ENCODE measurements around the gene IGSF23. TPM values are rescaled to one million over a fixed set of nuclear protein-coding genes. Genes with fewer than 3 reads are reported as not detected.
A peak's percentile ranks its signal among the peaks of the same experiment; 100 is the strongest.
"Not testable (repeated sequence)": the region's sequence is repeated elsewhere in the genome, so short reads cannot be mapped to it uniquely, and the experiment has no call there.

The IGSF23 gene
- total RNA-seq, 4 donors from 2014 or later, result not detected

GRCh38 chr19:44604241-44604640 is 9.1 kb upstream of the IGSF23 start:
- TF ChIP-seq POLR2A (IDR thresholded peaks at IDR 0.05) (no peak), CTCF (IDR thresholded peaks at IDR 0.05) (no peak)
- 53 to 67% methylated on average over 6 of the region's 6 CpGs for WGBS, 2 donors
- no peak overlapping the region for H3K4me3 ChIP-seq (ENCODE audit: low read depth, poor library complexity, severe bottlenecking)
- intact Hi-C loops (cut with DNase I; ENCODE audit: low total_unique reads), result no loop called here
- DNase-seq (ENCODE audit: low spot score in 2 of 2), result no peak

- DNase-seq (ENCODE audit: low spot score in 2 of 2), result no peak
- WGBS, 2 donors, result 67 to 74% methylated on average over 1 of the region's 1 CpG
- H3K4me3 ChIP-seq (ENCODE audit: low read depth, poor library complexity, severe bottlenecking), result no peak overlapping the region
- intact Hi-C loops (cut with DNase I; ENCODE audit: low total_unique reads), result no loop called here
- TF ChIP-seq CTCF (IDR thresholded peaks at IDR 0.05) (no peak), POLR2A (IDR thresholded peaks at IDR 0.05) (no peak)
These were observed 7.8 kb upstream of the IGSF23 start for GRCh38 chr19:44605547-44605946.

- no peak overlapping the region for H3K4me3 ChIP-seq (ENCODE audit: low read depth, poor library complexity, severe bottlenecking)
- intact Hi-C loops (cut with DNase I; ENCODE audit: low total_unique reads), result no loop called here
- DNase-seq (ENCODE audit: low spot score in 2 of 2), result peak in 1 of 2 donors; percentile 19
- TF ChIP-seq CTCF (IDR thresholded peaks at IDR 0.05) (no peak), POLR2A (IDR thresholded peaks at IDR 0.05) (no peak)
- 37 to 38% methylated on average over 2 of the region's 2 CpGs for WGBS, 2 donors
These were observed 6.3 kb upstream of the IGSF23 start for GRCh38 chr19:44607049-44607448.

- DNase-seq (ENCODE audit: low spot score in 2 of 2), result no peak
- 66 to 69% methylated on average over 3 of the region's 3 CpGs for WGBS, 2 donors
- no peak overlapping the region for H3K4me3 ChIP-seq (ENCODE audit: low read depth, poor library complexity, severe bottlenecking)
- intact Hi-C loops (cut with DNase I; ENCODE audit: low total_unique reads), result no loop called here
- TF ChIP-seq POLR2A (IDR thresholded peaks at IDR 0.05), result no peak
- no peak for TF ChIP-seq CTCF (IDR thresholded peaks at IDR 0.05)
These were observed 5.4 kb upstream of the IGSF23 start for GRCh38 chr19:44607917-44608316.

GRCh38 chr19:44608391-44608821 is 5.0 kb upstream of the IGSF23 start:
- TF ChIP-seq CTCF (IDR thresholded peaks at IDR 0.05), result no peak
- no peak for TF ChIP-seq POLR2A (IDR thresholded peaks at IDR 0.05)
- no peak overlapping the region for H3K4me3 ChIP-seq (ENCODE audit: low read depth, poor library complexity, severe bottlenecking)
- DNase-seq (ENCODE audit: low spot score in 2 of 2), result no peak
- intact Hi-C loops (cut with DNase I; ENCODE audit: low total_unique reads), result no loop called here
- WGBS, 2 donors, result 42 to 45% methylated on average over 7 of the region's 7 CpGs

GRCh38 chr19:44609219-44609618 is 4.1 kb upstream of the IGSF23 start:
- WGBS, 2 donors, result 79 to 84% methylated on average over 5 of the region's 5 CpGs
- intact Hi-C loops (cut with DNase I; ENCODE audit: low total_unique reads), result no loop called here
- no peak overlapping the region for H3K4me3 ChIP-seq (ENCODE audit: low read depth, poor library complexity, severe bottlenecking)
- DNase-seq (ENCODE audit: low spot score in 2 of 2), result no peak
- TF ChIP-seq POLR2A (IDR thresholded peaks at IDR 0.05) (no peak), CTCF (IDR thresholded peaks at IDR 0.05) (no peak)

GRCh38 chr19:44610497-44610896 is 2.9 kb upstream of the IGSF23 start:
- intact Hi-C loops (cut with DNase I; ENCODE audit: low total_unique reads), result not testable (repeated sequence)

More at GRCh38 chr19:44610497-44610896, 2.9 kb upstream of the IGSF23 start:
- 71 to 74% methylated on average over 5 of the region's 5 CpGs for WGBS, 2 donors
- not testable (repeated sequence) for H3K4me3 ChIP-seq (ENCODE audit: low read depth, poor library complexity, severe bottlenecking); DNase-seq (ENCODE audit: low spot score in 2 of 2)
